Skeletal muscle satellite cell (primary cell): ENCODE results near the gene LRRC3.

Experiments used
- H3K27me3 ChIP-seq: 2 replicates; pipeline ENCODE4 v1.7.0; 2013; ENCODE audit warnings: low read length; ENCODE audit not compliant: control insufficient read depth, insufficient read depth
- H3K36me3 ChIP-seq: 2 replicates; pipeline ENCODE4 v1.7.0; 2013; ENCODE audit warnings: mild to moderate bottlenecking, control low read depth, low read length; ENCODE audit not compliant: insufficient read depth
- H3K4me1 ChIP-seq: 2 replicates; pipeline ENCODE4 v1.7.0; 2013; ENCODE audit warnings: low read length; ENCODE audit not compliant: control insufficient read depth, insufficient read depth
- H3K4me2 ChIP-seq: 2 replicates; pipeline ENCODE4 v1.7.0; 2013; ENCODE audit warnings: mild to moderate bottlenecking, low read length
- H3K4me3 ChIP-seq: 2 replicates; pipeline ENCODE4 v1.7.0; 2013; ENCODE audit warnings: low read length
- H3K9ac ChIP-seq: 2 replicates; pipeline ENCODE4 v1.7.0; 2013; ENCODE audit warnings: mild to moderate bottlenecking, low read depth, low read length, moderate library complexity
- H3K9me3 ChIP-seq: replicated peaks from 2 replicates; pipeline ENCODE4 v1.7.0; 2013; ENCODE audit warnings: mild to moderate bottlenecking, control low read depth, low read length

Gene LRRC3

DNA sequence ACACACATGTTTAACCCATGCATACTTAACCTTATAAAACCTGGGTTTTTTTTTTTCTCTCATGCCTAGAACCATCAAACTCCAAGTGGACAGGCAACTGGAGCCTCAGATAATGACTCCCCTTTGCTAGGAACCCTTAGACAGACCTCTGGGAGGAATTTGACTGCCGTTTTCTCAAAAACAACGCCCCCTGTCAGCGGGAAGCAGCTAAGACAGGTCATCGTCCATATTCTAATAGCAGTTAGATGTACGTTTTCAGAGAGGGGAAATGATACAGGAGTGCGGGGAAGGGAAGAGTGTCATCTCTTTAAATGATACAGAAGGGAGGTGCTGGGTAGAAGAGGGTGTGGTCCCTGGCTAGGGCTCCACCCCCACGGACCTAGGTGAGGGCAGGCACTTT is 34.7 kb downstream of the LRRC3 start:
- Histone ChIP-seq H3K9ac (no peak overlapping the region), H3K9me3 (peaks cover 14% of the 10 kb centered on the region), H3K4me2 (no peak overlapping the region)

DNA sequence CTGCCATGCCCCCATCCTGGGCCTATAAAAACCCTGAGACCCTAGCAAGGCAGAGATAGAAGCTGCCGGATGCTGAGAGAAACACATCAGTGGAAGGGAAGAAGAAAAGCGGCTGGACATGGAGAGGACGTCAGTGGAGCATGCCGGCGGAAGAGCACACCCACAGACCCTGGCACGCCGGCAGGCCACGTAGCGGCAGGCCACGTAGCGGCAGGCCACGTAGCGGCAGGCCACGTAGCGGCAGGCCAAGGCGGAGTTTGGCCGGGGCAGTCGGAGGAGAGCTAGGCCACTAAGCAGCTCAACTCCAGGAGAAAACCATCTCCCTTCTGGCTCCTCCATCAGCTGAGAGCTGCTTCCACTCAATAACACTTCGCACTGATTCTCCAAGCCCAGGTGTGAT is 35.1 kb downstream of the LRRC3 start:
- no peaks in the 10 kb centered on the region for H3K4me1 ChIP-seq
- H3K36me3 ChIP-seq: no peaks in the 10 kb centered on the region
- no peak overlapping the region for H3K4me2 ChIP-seq
- no peak overlapping the region for H3K4me3 ChIP-seq
- peaks cover 14% of the 10 kb centered on the region for H3K9me3 ChIP-seq
- H3K9ac ChIP-seq: no peak overlapping the region
- H3K27me3 ChIP-seq: peaks cover 18% of the 10 kb centered on the region

More for the DNA sequence above, 34.7 kb downstream of the LRRC3 start:
- H3K36me3 ChIP-seq: no peaks in the 10 kb centered on the region
- H3K4me3 ChIP-seq: no peak overlapping the region
- no peaks in the 10 kb centered on the region for H3K4me1 ChIP-seq
- peaks cover 18% of the 10 kb centered on the region for H3K27me3 ChIP-seq

DNA sequence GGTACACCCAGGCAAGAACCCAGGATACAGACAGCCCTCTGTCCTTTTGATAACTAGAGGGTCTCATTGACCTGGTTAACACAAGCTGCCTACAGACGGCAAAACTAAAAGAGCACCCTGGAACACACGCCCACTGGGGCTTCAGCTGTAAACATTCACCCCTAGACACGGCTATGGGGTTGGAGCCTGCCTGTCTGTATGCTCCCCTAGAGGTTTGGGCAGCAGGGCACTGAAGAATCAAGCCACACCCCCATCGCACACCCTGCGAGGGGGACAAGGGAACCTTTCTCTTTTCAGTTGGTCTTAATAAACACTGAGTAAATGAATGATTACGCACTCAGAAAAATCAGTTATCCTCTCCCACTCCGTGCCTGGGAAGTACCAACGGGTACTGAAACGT is 35.5 kb downstream of the LRRC3 start:
- Histone ChIP-seq H3K4me3 (no peak overlapping the region), H3K4me1 (no peaks in the 10 kb centered on the region), H3K9me3 (peaks cover 14% of the 10 kb centered on the region), H3K9ac (no peak overlapping the region), H3K36me3 (no peaks in the 10 kb centered on the region), H3K27me3 (peaks cover 18% of the 10 kb centered on the region), H3K4me2 (no peak overlapping the region)

DNA sequence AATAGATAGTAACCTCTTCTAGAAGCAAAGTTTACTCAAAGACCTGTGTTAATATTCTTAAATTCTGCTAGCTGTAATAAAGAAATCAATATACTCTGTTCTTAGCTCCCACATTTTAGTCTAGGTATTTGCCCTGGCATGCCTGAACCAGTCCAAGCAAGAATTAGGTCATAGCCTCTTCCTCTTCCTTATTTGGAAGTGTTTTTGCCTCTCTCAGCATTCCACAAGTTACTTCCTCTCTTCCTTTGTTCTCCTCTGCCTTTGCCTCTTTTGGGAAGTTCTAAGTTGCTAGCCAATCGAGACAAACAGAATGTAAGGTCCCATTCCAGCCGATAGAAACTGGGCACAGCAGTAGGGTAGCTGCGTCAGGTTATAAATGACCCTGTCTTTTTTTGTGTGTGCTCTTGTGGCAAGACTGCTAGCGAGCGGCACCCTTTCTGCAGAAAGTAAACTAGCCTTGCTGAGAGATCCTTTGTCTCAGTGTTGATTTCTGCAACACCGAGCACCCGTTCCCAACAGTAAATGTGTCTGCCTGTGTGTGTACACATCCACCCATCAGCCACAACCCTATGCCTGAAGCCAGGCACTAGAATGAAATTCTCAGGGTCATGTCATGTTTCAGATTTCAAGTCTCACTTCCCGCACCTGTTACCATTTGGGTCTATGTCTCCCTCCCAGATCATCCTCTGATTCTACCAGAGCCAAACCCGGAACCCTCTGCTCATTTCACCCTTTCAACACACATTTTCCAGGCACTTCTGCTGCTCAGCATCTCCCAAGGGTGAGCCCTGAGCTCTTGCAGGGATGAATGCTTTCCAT is 37.5 kb downstream of the LRRC3 start:
- Histone ChIP-seq H3K4me3 (no peak overlapping the region), H3K4me1 (no peaks in the 10 kb centered on the region), H3K9me3 (peaks cover 14% of the 10 kb centered on the region), H3K27me3 (peaks cover 34% of the 10 kb centered on the region), H3K36me3 (no peaks in the 10 kb centered on the region), H3K9ac (no peak overlapping the region), H3K4me2 (no peak overlapping the region)

DNA sequence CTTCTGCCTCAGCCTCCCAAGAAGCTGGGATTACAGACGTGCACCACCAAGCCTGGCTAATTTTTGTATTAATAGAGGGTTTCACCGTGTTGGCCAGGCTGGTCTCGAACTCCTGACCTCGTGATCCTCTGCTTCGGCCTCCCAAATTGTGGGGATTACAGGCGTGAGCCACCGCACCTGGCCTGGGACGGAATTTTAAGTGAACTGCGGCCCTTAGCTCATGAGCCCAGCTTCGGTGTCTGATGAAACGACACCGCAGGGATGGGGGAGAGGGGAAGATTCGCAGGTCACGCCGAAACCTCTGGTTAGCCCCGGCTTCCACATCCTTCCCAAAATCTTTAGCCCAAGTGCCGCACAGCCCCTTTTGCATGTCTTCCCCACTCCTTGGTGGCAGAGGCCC is 39.1 kb downstream of the LRRC3 start:
- Histone ChIP-seq H3K9ac (no peak overlapping the region), H3K4me2 (no peak overlapping the region), H3K9me3 (peaks cover 14% of the 10 kb centered on the region), H3K4me3 (no peak overlapping the region), H3K27me3 (peaks cover 40% of the 10 kb centered on the region), H3K36me3 (no peaks in the 10 kb centered on the region), H3K4me1 (no peaks in the 10 kb centered on the region)

DNA sequence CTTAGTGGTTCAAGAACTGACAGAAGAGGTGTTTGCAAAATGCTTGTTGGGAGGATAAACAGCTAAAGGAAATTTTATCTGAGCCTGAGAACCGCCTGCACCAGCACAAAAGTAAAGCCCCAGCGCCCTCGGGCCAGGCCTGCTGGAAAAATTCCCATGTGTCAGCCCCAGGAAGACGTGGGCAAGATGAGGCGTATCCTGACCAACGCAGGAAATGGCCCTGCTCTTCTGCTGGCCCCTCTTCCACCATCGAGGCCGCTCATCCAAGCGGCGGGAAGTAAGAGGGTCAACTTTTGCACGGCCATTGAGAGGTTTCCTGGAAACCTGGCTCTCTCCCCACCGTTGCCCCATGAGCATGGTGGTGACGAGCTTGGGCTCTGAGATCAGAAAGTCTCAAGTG is 39.6 kb downstream of the LRRC3 start:
- Histone ChIP-seq H3K9ac (no peak overlapping the region), H3K4me2 (no peak overlapping the region), H3K27me3 (peaks cover 38% of the 10 kb centered on the region), H3K4me3 (no peak overlapping the region), H3K4me1 (no peaks in the 10 kb centered on the region), H3K9me3 (peaks cover 14% of the 10 kb centered on the region), H3K36me3 (no peaks in the 10 kb centered on the region)

DNA sequence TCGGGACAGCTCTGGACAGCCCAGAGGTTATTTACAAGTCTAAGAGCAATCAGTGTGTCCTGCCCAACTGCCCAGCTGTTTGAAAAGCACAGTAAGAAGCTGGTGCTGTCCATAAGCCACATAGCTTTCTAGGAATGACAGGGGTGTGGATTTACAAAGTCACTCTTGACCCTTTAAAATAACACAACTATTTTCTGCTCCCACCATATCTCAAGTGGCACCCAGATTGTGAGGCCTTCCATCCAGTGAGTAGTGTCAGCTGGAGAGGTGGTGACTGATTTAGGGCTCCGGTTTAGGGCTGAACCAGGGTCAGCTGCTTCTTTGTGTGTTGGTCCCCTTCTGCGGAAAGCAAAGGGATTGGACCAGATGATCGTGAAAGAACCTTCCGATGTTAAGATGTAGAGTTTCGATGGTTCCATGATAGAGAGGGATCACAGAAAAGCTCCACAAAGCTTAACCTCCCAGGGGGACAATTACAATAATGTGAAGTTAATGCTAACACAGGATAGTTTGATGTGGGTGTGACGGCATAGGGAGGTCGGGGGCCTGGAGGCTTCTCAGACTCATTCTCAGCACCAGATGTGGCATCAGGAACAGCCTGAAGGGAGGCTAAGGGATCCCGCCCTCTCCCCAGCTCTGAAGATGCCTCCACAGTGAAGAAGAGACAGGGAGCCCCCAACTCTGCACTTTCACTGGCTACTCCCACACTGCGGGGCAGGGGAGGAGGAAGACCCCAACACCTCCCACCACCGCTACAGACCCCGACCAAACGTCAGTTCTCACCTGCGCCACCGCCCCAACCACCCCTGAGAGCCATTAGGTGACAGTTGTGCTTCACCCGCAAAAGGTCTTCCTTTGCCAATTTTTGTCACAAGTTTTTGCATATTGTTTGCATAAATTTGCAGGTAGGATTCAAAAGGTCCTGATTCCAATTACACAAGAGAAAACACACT is 40.6 kb downstream of the LRRC3 start:
- Histone ChIP-seq H3K27me3 (peaks cover 43% of the 10 kb centered on the region), H3K36me3 (no peaks in the 10 kb centered on the region), H3K9me3 (peaks cover 14% of the 10 kb centered on the region), H3K4me1 (no peaks in the 10 kb centered on the region), H3K4me3 (no peak overlapping the region), H3K9ac (no peak overlapping the region), H3K4me2 (no peak overlapping the region)

DNA sequence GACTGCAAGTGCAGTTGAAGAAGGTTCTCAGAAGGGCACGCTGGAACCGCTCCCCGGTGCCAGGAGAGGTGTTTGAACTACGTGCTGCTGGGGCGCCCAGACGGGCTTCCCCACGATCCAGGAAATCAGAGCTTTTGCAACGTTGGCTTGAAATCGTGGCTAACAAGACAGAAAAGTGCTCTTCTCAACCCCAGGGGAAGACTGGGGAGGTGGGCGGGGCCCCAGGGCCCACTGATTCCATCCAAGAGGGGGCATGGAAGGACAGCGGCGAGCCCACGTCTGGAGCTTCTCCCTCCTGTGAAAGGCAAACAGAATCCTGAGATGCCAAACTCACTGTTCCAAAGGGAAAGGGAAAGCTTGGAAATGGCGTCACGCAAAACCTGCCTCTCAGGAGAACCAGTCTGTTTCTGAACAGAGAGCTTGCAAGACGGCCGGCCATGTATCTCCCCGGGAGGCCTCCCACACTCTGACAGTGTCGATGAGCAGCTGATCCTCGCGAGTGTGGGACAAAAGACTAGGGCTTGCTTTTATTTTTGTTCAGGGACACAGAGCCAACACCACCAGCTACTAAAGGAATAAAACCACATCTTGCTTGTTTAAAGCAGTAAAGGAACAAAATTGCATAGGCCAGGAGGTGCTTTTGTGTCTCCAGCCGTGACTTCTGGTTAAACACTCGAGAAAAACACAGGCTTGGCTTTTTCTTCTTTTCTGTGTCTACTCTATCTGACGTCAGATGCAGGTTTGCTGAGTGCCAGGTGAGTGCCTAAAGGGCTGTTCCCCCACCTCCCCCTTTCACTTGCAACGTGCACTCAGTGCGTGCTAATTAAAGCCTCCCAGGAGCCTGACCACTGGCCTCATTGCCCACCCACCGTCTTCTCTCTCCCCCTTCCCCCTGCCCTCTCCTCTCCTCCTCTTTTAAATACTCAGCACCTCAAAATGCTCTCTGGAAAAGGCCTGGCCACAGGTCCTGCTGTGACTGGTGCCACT is 41.5 kb downstream of the LRRC3 start:
- H3K36me3 ChIP-seq: no peaks in the 10 kb centered on the region
- H3K4me3 ChIP-seq: no peak overlapping the region
- peaks cover 44% of the 10 kb centered on the region for H3K27me3 ChIP-seq
- peaks cover 14% of the 10 kb centered on the region for H3K9me3 ChIP-seq
- no peak overlapping the region for H3K9ac ChIP-seq
- H3K4me2 ChIP-seq: no peak overlapping the region
- H3K4me1 ChIP-seq: no peaks in the 10 kb centered on the region

DNA sequence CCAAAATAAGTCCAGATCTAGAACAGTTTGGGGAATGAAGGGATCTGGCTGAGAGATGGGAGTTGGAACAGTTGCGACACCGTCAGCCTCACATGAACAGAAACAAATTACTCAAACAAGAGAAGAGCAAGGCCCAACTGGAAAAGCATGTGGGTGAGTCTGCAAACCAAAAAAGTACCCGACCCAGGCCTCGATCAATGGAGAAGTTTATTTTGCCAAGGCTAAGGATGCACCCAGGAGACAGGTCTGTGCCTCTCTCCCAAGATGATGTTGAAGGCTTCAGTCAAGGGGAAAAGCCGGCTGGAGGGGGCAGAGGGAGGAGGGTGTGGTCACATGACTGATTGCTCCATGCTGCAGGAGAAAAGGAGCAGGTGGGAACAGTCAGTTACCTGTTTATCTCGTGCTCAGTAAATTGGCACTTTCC is 42.4 kb downstream of the LRRC3 start:
- Histone ChIP-seq H3K36me3 (no peaks in the 10 kb centered on the region), H3K9me3 (peaks cover 12% of the 10 kb centered on the region), H3K4me1 (no peaks in the 10 kb centered on the region), H3K4me3 (no peak overlapping the region), H3K4me2 (no peak overlapping the region), H3K27me3 (peaks cover 50% of the 10 kb centered on the region), H3K9ac (no peak overlapping the region)

DNA sequence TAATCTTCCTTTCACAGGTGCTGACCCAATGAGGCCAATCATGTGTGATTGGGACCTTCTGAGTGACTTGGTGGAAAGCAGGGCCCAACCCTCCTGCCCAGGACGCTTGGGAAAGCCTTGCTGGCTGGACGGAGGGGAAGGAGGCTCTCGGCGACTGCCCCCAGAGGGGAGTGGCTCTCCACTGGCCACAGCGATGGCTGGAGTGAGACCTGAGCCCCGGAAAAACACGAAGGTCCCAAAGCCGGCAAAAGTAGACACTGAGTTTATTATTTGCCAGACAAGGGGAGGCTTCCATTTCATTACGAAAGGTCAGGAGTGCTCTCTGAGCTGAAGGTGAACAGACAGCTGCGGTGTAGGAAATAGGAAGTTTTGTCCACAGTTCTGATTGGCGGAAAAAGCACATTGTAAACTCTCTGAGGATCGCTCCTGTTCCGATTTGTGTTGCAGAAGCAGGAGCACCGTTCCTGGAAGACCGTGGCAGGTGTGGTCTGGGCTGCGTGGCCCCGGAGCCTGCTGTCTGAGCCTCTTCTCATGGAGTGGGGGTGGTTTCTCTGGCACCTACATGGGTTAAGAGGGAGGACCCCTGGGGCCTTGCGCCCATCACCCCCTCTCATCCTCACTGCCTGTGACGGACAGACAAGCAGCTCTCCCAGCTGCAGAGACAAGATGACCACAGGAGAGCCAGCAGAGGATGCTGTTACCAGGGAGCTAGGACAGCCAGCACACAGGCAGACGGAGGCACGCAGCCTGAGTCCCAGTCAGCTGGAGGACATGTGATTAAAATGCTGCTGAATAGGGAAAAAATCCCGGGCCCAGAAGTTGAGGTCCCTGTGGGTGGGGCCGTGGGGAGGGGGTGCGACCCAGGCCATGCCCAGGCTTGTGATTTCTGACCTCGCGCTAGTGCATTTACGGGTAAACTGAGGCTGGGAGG is 43.2 kb downstream of the LRRC3 start:
- no peaks in the 10 kb centered on the region for H3K4me1 ChIP-seq
- no peaks in the 10 kb centered on the region for H3K36me3 ChIP-seq
- H3K27me3 ChIP-seq: peaks cover 50% of the 10 kb centered on the region
- peaks cover 5% of the 10 kb centered on the region for H3K9me3 ChIP-seq
- H3K9ac ChIP-seq: no peak overlapping the region
- no peak overlapping the region for H3K4me3 ChIP-seq
- no peak overlapping the region for H3K4me2 ChIP-seq
